Esophagus muscularis mucosa (tissue), 4 donors: ENCODE data around the gene KIN. TPM values are rescaled to one million over a fixed set of nuclear protein-coding genes. Genes with fewer than 3 reads are reported as not detected.

Experiments used
- DNase-seq: peaks from one replicate; pipeline ENCODE4 v3.0.0-alpha.2; 2017; ENCODE audit errors: extremely low spot score
- H3K27ac ChIP-seq, 4 donors: fragments of 200-600 bp; sonication (generic); replicated peaks in 1 of 4; 1 replicate in 3 of 4; 2 replicates in 1 of 4; pipeline ENCODE4 v1.5.1; 2016 to 2019; ENCODE audit warnings: mild to moderate bottlenecking in 1 of 4
- H3K27me3 ChIP-seq, 4 donors: fragments of 200-600 bp; sonication (generic); one replicate each; pipeline versions ENCODE4 v1.5.1 to v1.6.0; 2016 to 2019
- H3K36me3 ChIP-seq, 4 donors: fragments of 200-600 bp; sonication (generic); one replicate each; pipeline ENCODE4 v1.5.1; 2016 to 2019
- H3K4me1 ChIP-seq, 4 donors: fragments of 200-600 bp; sonication (generic); one replicate each; pipeline ENCODE4 v1.5.1; 2016 to 2019
- H3K4me3 ChIP-seq, 4 donors: fragments of 200-600 bp; sonication (generic); 1 replicate in 2 of 4; 2 replicates in 2 of 4; pipeline ENCODE4 v1.5.1; 2016 to 2019; ENCODE audit warnings: mild to moderate bottlenecking in 4 of 4, moderate library complexity in 1 of 4
- H3K9me3 ChIP-seq, 4 donors: fragments of 200-600 bp; sonication (generic); 1 replicate in 3 of 4; 2 replicates in 1 of 4; pipeline ENCODE4 v1.5.1; 2016 to 2019
- CTCF ChIP-seq, 3 experiments: fragments of 200-600 bp in 2 of 3; fragments of 450-650 bp in 1 of 3; sonication (generic) in 2 of 3; IDR thresholded peaks; one replicate each; pipeline ENCODE4 v1.5.1; 2017 to 2019; ENCODE audit warnings: antibody characterized with exemption in 3 of 3, mild to moderate bottlenecking in 2 of 3, moderate library complexity in 1 of 3
- EP300 ChIP-seq: sonication (generic); formaldehyde crosslinking; IDR thresholded peaks from one replicate; pipeline ENCODE4 v1.6.1; 2017; ENCODE audit warnings: antibody characterized with exemption
- POLR2A ChIP-seq: fragments of 450-650 bp; IDR thresholded peaks from one replicate; pipeline ENCODE4 v1.6.1; 2017; ENCODE audit warnings: antibody characterized with exemption, moderate library complexity, mild to moderate bottlenecking, low read depth
- POLR2AphosphoS5 ChIP-seq, 2 donors: sonication (generic); formaldehyde crosslinking; IDR thresholded peaks; one replicate each; pipeline ENCODE4 v1.6.1; 2017; ENCODE audit warnings: antibody characterized with exemption in 2 of 2
- WGBS: methylation state at CpG from one replicate; pipeline ENCODE4 v1.1.5; 2018; 5-methylcytosine and 5-hydroxymethylcytosine counted together
- intact Hi-C: fragments of 100-400 bp; cut with DNase I; formaldehyde crosslinking; loops from one replicate; pipeline ENCODE4 v1.15.1; 2023
- total RNA-seq, 4 donors: library from RNA; depleted of rRNA; stranded (reverse); fragments of >200 nt; gene quantifications; one replicate each; pipeline versions ENCODE4 v1.1.0 to v1.2.1, GENCODE V29; 2016

Gene KIN
- total RNA-seq, 4 donors from 2014 or later, result 3.1 to 8.3 (median 6.1) TPM

DNA sequence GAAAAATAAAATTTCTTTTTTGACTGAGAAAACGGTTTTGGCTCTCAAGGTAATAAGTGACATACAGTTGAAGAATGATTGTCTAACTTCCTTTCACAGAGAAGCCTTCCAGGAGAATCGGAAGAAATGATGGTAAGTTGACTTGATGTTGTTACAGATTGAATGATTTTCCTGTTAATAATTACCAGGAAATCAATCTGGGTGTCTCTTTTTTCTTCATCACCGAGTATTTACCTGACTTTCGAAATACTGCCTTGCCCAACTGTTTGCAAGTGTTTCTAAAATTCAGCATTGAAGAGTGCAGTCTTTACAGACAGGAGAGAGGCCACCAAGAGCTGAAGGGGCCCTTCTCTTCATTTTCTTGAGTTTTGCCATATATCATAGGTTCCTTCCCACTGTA is 80.7 kb downstream of the KIN start:
- Histone ChIP-seq H3K27me3 (peaks cover 0 to 31% (median 0%) of the 10 kb centered on the region in 4 donors), H3K9me3 (no peaks in the 10 kb centered on the region), H3K4me1 (no peaks in the 10 kb centered on the region), H3K36me3 (no peaks in the 10 kb centered on the region), H3K4me3 (no peak overlapping the region), H3K27ac (no peak overlapping the region)
- WGBS, result 56% methylated on average over 4 of the region's 4 CpGs
- TF ChIP-seq POLR2A (no peak), EP300 (no peak), POLR2AphosphoS5 (IDR thresholded peaks at IDR 0.05) (no peak), CTCF (IDR thresholded peaks at IDR 0.05) (no peak)
- DNase-seq, result no peak
- intact Hi-C loops, result no loop called here

GRCh38 chr10:7706534-7707073 is 81.2 kb downstream of the KIN start:
- H3K9me3 ChIP-seq, result no peaks in the 10 kb centered on the region
- 86% methylated on average over 4 of the region's 4 CpGs for WGBS
- intact Hi-C loops, result no loop called here

GRCh38 chr10:7705341-7705740 is 82.5 kb downstream of the KIN start:
- TF ChIP-seq POLR2AphosphoS5 (IDR thresholded peaks at IDR 0.05) (no peak), POLR2A (no peak), EP300 (no peak), CTCF (IDR thresholded peaks at IDR 0.05) (no peak)
- H3K9me3 ChIP-seq, result no peaks in the 10 kb centered on the region
- no peak for DNase-seq
- intact Hi-C loops, result no loop called here
- no peak overlapping the region for H3K4me3 ChIP-seq
- 73% methylated on average over 3 of the region's 3 CpGs for WGBS
- H3K36me3 ChIP-seq, result no peaks in the 10 kb centered on the region
- H3K27me3 ChIP-seq, result peaks cover 0 to 40% (median 0%) of the 10 kb centered on the region in 4 donors
- no peak overlapping the region for H3K27ac ChIP-seq
- H3K4me1 ChIP-seq, result no peaks in the 10 kb centered on the region

More at GRCh38 chr10:7706534-7707073, 81.2 kb downstream of the KIN start:
- Histone ChIP-seq H3K4me1 (no peaks in the 10 kb centered on the region), H3K4me3 (no peak overlapping the region), H3K36me3 (no peaks in the 10 kb centered on the region), H3K27ac (no peak overlapping the region), H3K27me3 (peaks cover 0 to 36% (median 0%) of the 10 kb centered on the region in 4 donors)
- TF ChIP-seq CTCF (IDR thresholded peaks at IDR 0.05) (no peak), POLR2A (no peak), EP300 (no peak), POLR2AphosphoS5 (IDR thresholded peaks at IDR 0.05) (no peak)
- DNase-seq, result no peak

GRCh38 chr10:7704071-7705016 is 83.4 kb downstream of the KIN start:
- 74% methylated on average over 8 of the region's 8 CpGs for WGBS
- Histone ChIP-seq H3K4me3 (no peak overlapping the region), H3K27me3 (peaks cover 0 to 40% (median 0%) of the 10 kb centered on the region in 4 donors), H3K27ac (no peak overlapping the region), H3K36me3 (no peaks in the 10 kb centered on the region), H3K4me1 (no peaks in the 10 kb centered on the region), H3K9me3 (no peaks in the 10 kb centered on the region)
- TF ChIP-seq EP300 (no peak), CTCF (IDR thresholded peaks at IDR 0.05) (no peak), POLR2AphosphoS5 (IDR thresholded peaks at IDR 0.05) (no peak), POLR2A (no peak)
- intact Hi-C loops, result no loop called here
- no peak for DNase-seq
